ENCODE results near the gene PRADC1. TPM values are rescaled to one million over a fixed set of nuclear protein-coding genes. Genes with fewer than 3 reads are reported as not detected.

PRADC1 gene
- total and polyA plus RNA-seq, 4 donors: 12.1 to 41.4 (median 30.6) TPM

GRCh38 chr2:73238976-73239375 lies 5.9 kb upstream of the PRADC1 start:
- WGBS: 80% methylated on average over 1 of the region's 1 CpG
- Histone ChIP-seq H3K4me3 (ENCODE audit: low read depth in 1 of 3, low read length in 3 of 3) (no peak overlapping the region), H3K36me3 (ENCODE audit: control insufficient read depth in 4 of 4, insufficient read depth in 3 of 4, low read depth in 1 of 4, low read length in 3 of 4) (peaks cover 2 to 29% (median 20%) of the 10 kb centered on the region in 4 donors), H3K9ac (ENCODE audit: low read depth in 1 of 2, low read length in 2 of 2) (no peak overlapping the region), H3K4me1 (ENCODE audit: control insufficient read depth in 4 of 4, insufficient read depth in 4 of 4, low read length in 3 of 4) (peaks cover 2 to 16% (median 12%) of the 10 kb centered on the region in 4 donors), H3K27me3 (ENCODE audit: control insufficient read depth in 4 of 4, insufficient read depth in 4 of 4, low read length in 3 of 4) (no peaks in the 10 kb centered on the region), H3K27ac (ENCODE audit: low read depth in 1 of 2, low read length in 2 of 2) (no peak overlapping the region), H3K9me3 (ENCODE audit: control insufficient read depth in 4 of 4, low read length in 3 of 4) (no peaks in the 10 kb centered on the region)
- TF ChIP-seq TAF1 (conservative IDR thresholded peaks at IDR 0.05) (no peak), JUND (IDR thresholded peaks at IDR 0.05) (no peak), RXRA (IDR thresholded peaks at IDR 0.05) (no peak), ZBTB33 (IDR thresholded peaks at IDR 0.05) (no peak), HNF4A (conservative IDR thresholded peaks at IDR 0.05) (no peak), SP1 (IDR thresholded peaks at IDR 0.05) (no peak), FOXA1 (IDR thresholded peaks at IDR 0.05) (no peak), HNF4G (IDR thresholded peaks at IDR 0.05) (no peak), FOXA2 (IDR thresholded peaks at IDR 0.05) (no peak), NR2F2 (IDR thresholded peaks at IDR 0.05) (no peak), GABPA (IDR thresholded peaks at IDR 0.05 in 1 of 2, conservative IDR thresholded peaks at IDR 0.05 in 1 of 2) (no peak), REST (IDR thresholded peaks at IDR 0.05) (no peak), ATF3 (IDR thresholded peaks at IDR 0.05) (no peak), RAD21 (IDR thresholded peaks at IDR 0.05) (no peak), CTCF (IDR thresholded peaks at IDR 0.05; ENCODE audit: low read depth, low read length, missing input control) (no peak)
- DNase-seq (ENCODE audit: low spot score): no peak

- H3K4me1 ChIP-seq (ENCODE audit: control insufficient read depth in 4 of 4, insufficient read depth in 4 of 4, low read length in 3 of 4): peaks cover 2 to 20% (median 14%) of the 10 kb centered on the region in 4 donors
Observed at GRCh38 chr2:73238149-73238548, 5.1 kb upstream of the PRADC1 start.

More at GRCh38 chr2:73238149-73238548, 5.1 kb upstream of the PRADC1 start:
- Histone ChIP-seq H3K4me3 (ENCODE audit: low read depth in 1 of 3, low read length in 3 of 3) (no peak overlapping the region), H3K27ac (ENCODE audit: low read depth in 1 of 2, low read length in 2 of 2) (no peak overlapping the region), H3K27me3 (ENCODE audit: control insufficient read depth in 4 of 4, insufficient read depth in 4 of 4, low read length in 3 of 4) (no peaks in the 10 kb centered on the region), H3K9ac (ENCODE audit: low read depth in 1 of 2, low read length in 2 of 2) (no peak overlapping the region), H3K36me3 (ENCODE audit: control insufficient read depth in 4 of 4, insufficient read depth in 3 of 4, low read depth in 1 of 4, low read length in 3 of 4) (peaks cover 2 to 21% (median 13%) of the 10 kb centered on the region in 4 donors), H3K9me3 (ENCODE audit: control insufficient read depth in 4 of 4, low read length in 3 of 4) (no peaks in the 10 kb centered on the region)
- TF ChIP-seq NR2F2 (IDR thresholded peaks at IDR 0.05) (no peak), SP1 (IDR thresholded peaks at IDR 0.05) (no peak), ATF3 (IDR thresholded peaks at IDR 0.05) (no peak)
- no peak for DNase-seq (ENCODE audit: low spot score)
- 84% methylated on average over 3 of the region's 3 CpGs for WGBS

Measured in liver (tissue), 9 donors.